Measurements from ENCODE around the gene ATRIP.

The ATRIP gene

DNA sequence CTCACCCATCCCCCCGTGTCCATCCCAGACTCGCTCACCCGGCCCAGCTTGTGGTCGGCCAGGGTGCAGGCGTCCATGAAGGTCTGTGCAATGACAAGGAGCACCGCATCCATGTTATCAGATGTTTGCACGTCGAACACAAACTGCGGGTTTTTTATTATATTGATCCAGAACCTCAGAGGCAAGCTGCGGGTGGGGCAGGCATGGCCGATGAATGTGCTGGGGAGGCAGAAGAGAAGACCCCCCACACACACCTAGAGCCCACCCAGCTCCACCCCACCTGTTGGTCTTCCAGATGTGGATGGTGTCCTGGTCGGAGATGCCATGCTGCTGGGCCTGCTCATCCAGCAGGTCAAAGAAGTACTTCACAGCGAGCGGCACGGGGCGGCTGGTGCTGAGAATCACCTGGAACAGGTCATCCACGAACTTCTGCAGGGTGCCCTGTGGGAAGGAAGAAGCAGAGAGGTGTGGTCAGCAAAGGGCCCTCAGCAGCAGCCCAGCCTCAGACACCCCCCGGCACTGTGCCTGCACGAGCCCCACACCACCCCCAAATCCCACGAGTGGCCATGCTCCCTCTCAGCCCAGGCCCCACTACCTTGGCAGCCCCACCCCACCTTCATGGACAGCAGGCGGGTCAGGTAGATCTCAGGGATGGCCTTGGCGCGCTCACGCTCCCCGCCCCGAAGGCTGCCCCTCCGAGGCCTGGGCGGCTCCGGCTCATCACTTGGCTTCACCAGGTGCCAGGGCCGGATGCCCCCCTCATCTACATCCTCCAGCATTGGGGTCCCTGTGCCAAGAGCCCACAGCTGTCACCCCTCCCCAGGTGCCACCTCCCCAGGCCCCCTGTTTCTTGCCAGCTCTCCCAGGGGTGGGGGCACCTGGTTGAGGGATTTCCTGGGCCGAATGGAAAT lies 37.0 kb upstream of the ATRIP start:
- DNase-seq: no peak

DNA sequence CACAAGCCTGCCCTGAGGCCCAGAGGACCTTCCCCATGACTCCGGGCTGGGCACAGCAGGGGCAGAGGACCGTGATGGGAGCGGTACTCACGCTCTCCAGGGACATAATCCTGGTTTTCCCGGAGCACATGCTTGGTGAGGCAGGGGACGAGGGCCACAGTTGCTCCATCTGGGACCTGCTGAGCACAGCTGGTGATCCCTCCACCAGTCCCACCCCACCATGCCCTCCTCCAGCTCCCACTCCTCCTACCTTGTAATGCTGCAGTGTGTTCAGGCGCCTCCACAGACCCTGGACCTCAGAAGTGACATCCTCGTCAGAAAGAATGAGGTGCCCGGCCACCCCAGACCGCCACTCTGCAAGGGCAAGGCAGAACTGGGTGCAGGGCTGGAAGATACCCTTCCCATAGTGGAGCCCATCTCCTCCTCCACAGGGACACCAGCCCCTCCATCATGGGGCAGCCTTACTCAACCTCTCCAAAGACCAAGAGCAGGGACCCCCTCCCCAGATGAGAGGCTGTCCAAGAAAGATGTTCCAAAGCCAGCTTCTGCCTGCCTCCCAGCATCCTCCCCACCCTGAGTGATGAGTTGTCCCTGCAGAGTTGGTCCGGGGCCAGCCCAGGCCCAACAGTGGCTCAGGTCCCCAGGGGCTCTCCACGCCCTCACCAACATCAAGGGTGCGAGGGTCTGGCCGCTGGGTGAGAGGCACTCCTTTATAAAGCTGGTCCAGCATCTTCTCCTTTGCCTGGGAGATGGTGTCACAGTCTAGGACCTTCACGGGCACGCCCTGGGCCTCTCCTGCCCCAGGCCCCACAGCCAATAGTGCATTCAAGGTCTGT lies 36.1 kb upstream of the ATRIP start:
- DNase-seq: no peak

GRCh38 chr3:48411041-48411588 lies 35.4 kb upstream of the ATRIP start:
- DNase-seq: no peak

GRCh38 chr3:48411606-48412374 lies 34.7 kb upstream of the ATRIP start:
- DNase-seq: no peak

GRCh38 chr3:48412375-48413001 lies 34.0 kb upstream of the ATRIP start:
- DNase-seq: no peak

- DNase-seq: no peak
Measured at GRCh38 chr3:48413086-48413485, 33.5 kb upstream of the ATRIP start.

- no peak for DNase-seq
Measured at GRCh38 chr3:48413611-48414010, 32.9 kb upstream of the ATRIP start.

DNA sequence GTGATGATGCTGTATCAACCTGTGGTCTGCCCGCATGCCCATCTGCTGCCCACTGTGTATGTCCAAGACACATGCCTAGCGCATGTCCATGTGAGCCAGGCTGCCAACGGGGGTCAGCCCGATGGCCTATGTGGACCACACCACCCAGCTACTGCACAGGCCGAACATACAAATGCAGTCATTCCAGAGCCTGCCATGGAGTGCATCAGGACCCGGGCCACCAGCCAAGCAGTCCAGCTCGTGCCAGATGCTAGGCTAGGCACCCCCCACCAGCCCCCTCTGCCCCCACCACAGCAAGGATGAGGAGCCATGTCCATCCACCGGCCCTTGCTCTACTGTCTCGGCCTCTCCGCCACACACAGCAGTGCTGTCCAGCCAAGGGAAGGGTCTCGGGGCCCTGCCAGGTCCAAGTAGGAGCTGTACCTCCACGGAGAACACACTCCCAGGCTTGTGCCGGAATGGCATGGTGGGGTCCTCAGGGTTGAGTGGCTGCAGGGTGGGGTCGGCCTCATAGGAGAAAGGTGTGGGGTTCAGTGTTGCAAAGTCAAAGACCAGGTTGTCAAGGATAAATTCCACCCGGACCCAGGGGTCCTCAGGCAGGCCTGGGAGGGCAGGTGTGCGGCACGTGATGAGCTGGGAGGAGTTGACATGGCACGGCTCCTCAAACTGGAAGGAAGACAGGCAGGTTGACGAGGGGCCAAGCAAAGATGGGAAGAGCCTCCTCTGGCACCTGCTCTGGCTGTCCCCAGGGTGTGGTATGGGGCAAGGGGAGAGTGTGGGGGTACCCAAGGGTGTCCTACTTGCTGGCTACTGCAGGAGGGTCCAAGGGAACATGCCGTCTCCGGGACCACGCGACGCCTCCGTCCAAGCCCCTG lies 31.9 kb upstream of the ATRIP start:
- DNase-seq: peak in 27 of 51 donors; percentile 12 to 70 (median 42)

DNA sequence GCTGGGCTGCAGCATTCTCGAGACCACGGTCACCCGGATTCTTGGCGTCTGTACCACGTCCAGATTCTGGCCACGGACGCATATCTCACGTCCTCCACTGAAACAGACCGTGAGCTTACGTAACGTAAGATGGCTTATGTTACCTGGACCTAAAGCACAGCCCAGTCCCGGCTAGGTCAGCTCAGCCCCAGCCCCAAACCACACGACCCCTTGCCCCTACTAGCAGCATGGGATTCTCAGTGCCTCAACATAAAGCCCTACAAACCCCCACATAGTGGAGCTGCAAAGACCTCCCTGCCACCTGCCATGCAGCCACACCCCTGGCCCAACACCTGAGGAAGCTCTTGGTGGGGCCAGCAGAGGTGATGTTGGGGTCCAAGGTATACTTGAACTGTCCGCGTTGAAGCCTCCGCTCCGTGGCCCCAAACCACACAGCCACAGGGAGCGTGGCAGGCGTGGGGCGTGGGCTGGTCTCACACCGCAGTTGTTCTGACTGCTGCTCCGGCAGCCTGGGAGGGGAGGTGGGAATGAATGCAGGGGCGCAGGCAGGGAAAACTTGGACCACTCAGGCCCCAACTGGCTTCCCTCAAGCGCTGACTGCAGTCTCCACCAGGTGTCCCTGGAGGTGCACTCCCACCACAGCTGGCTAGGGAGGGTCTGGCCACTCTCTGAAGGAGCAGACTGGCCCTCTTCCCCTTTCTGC lies 31.1 kb upstream of the ATRIP start:
- no peak for DNase-seq

GRCh38 chr3:48416091-48416505 lies 30.4 kb upstream of the ATRIP start:
- DNase-seq: no peak

GRCh38 chr3:48416546-48416945 lies 30.0 kb upstream of the ATRIP start:
- DNase-seq: no peak

- DNase-seq: no peak
Measured at GRCh38 chr3:48417529-48418108, 28.9 kb upstream of the ATRIP start.

- no peak for DNase-seq
Measured at GRCh38 chr3:48418140-48418539, 28.4 kb upstream of the ATRIP start.

DNA sequence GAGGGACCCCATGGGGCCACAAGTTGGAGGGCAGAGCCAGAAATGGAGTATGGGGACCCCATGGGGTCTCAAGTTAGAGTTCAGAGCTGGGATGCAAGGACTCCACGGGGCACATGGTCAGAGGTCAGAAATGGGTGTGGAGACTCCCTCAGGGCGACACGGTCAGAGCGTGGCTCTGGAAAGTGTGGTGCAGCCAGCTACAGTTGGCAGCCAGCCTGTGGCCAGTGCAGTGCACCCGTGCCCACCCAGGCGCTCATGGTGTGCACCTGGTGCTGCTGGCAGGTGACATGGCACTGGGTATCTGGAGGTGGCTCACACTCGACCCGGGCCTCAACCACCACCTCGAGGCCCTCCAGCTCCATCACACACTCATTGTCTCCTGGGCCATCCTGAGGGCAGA lies 27.9 kb upstream of the ATRIP start:
- no peak for DNase-seq

GRCh38 chr3:48419149-48419548 lies 27.4 kb upstream of the ATRIP start:
- DNase-seq: no peak

DNA sequence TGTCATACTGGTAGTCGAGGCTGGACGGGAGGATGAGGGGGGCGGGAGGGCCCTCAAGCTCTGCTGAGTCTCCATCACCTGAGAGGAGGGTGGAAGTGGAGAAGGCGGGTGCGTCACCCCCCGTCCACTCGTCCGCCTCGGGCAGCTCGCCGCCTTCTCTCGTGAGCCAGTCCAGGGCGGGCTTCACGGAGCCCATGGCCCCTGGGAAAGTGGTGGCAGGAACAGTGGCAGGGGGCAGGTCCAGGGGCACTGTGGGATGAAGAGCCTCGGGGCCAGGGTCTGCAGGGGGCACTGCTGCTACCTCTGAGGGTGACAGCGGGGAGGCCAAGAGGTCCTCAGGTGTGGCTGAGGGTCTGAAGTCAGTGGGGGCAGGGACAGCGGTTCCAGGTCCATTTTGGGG lies 26.9 kb upstream of the ATRIP start:
- DNase-seq: no peak

DNA sequence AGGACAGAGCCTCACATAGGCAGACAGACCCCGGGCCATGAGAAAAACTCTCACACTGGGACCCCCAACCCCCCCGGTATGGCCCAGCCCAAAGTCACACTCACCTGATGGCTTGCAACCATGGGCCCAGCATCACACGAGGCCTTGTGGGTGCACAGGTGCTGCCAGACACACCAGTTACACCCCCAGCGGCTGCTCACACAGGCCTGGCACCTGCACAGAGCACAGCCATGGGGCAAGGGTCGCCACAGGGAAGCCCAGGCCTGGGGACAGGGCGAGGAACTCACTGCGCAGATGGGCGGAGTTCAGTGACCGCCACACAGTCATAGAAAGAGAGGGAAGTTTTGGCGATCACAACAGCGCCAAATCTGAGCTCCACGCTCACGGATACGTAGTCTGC lies 26.0 kb upstream of the ATRIP start:
- DNase-seq: no peak

DNA sequence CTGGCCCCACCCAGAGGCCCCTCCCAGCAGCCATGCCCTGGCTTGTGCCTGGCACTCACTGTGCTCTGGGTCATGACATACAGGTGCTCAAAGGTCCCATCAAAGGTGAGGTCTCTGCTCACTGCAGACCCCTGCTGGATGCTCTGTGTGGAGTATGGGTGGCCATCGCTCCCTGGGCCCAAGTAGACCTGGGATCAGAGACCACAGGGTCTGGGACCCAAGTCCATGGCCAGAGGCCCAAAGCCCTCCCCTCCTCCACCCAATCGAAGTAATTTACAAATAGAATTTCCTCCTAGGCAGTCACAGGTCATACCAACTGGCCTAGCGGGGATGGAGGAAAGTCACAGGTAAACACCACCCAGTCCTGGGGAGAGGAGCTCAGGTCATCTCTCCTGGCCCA lies 24.3 kb upstream of the ATRIP start:
- DNase-seq: no peak

DNA sequence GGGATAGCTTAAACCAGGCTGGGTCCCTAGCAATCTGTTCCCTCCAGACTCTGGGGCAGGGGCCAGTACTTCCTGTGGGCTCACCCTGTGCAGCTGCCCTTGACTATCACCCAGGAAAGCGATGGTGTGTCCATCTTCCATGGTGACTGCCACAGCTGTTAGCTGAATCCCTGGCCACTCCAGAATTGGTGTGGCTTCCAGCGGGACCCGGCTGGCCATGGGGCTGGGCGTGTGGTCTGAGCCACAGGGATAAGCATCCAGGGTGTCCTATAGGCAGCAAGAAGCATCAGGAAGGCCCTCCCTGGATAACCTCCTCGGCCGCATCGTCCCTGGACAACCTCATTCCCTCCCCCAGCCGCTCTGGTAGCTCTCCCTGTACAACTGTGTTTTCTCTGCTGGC lies 23.9 kb upstream of the ATRIP start:
- no peak for DNase-seq
